ENCODE data around the gene OXNAD1. TPM values are rescaled to one million over a fixed set of nuclear protein-coding genes. Genes with fewer than 3 reads are reported as not detected.

OXNAD1 gene, protein sequence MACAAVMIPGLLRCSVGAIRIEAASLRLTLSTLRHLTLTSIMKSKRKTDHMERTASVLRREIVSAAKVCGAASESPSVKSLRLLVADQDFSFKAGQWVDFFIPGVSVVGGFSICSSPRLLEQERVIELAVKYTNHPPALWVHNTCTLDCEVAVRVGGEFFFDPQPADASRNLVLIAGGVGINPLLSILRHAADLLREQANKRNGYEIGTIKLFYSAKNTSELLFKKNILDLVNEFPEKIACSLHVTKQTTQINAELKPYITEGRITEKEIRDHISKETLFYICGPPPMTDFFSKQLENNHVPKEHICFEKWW
- 5.3 and 9.3 TPM in 2 replicates for total RNA-seq

DNA sequence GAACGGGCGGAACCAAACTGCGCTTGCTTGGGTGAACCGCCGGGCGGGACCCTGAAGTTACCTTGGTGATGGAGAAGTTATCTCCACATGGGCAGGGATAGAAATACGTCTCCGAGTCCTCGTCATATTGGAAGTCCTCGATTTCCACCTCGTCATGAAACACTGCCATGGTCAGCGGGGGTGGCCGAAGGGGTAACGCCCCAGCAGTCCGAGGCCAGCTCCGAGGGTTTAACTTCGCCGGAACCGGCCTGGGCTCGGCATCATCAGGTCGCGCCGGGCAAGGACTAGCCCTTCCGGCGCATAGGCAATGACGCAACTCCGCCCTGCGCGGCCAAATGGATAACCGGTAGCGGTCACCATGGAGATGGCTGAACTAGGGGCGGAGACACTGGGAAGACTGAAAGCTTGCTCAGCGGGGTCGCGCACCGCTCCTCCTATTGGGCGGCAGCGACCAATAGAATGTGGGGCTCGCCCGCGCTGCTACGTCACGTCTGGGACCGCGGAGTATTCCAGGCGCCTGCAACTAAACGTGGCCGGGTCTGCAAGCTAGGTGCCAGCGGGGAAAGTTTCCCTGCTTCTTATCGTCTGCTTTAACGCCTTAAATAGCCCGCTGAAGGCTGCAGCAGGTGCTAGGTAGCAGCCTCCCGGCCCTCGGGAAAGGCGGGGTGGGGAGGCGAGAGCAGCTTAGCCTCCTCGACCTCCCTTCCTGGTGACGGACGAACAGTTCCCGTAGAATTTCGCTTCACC lies at the start of gene OXNAD1, which contains the start of gene DPH3:
Gene OXNAD1 (plus strand): TSS at position 505 of the 747 bp plus-strand sequence. CDS start 5,741 bp downstream, outside the sequence.
Gene DPH3 (minus strand): TSS at position 236 of the 747 bp plus-strand sequence. CDS start 67 bp downstream, at position 169.

Other genes starting within 250 kb of the OXNAD1 start
- gene GALNT15, start 90.5 kb upstream of the OXNAD1 start, total RNA-seq, result 9.1 and 12.1 TPM in 2 replicates
- 23.1 and 23.7 TPM in 2 replicates for gene DPH3, start 269 bp upstream of the OXNAD1 start, total RNA-seq
- 52.8 and 111 TPM in 2 replicates for gene RFTN1, start 248.5 kb downstream of the OXNAD1 start, total RNA-seq

All from smooth muscle cell of the pulmonary artery (primary cell).